ENCODE measurements around the gene RBM6.

The RBM6 gene

DNA sequence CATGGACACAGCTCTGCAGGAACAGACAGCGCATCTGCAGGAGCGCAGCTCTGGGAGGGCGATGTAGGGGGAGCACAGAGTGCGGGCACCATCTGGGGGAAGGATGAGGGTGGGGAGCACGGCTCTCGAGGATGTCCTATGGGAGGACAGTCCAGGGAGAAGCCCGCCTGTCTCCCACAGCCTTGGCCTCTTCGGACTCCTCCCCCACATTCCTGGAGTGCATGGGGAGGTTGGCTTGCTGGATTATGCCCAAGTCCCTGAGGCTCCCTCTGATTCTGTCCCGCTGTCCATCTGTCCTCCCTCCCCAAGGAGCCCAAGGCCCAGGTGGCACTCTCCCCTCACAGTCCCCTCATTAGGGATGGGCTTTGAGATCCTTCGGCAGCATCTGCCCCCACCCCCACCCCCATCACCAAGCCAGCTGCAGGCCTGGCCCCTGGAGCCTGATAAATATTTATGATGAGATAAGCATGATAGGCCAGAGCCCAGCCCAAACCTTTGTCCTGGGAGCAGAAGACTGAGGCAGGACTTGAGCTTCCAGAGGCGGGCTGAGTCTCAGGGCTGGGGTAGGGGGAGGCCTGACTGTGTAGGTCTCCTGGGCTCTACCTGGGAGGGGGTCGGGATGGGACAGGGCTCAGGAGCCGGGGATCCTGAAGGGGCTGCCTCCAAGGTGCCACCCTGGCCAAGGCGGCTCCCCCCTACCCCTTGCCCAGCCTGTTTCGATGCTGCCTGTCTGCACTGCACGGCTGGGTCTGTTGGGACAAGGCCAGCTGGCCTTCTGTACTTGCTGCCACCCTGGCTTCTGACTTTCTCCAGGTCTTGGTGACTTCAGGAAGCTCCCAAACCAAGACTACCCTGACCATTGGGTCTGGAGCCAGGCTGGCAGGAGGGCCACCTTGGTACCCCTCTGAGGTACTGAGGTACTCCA is 186.6 kb downstream of the RBM6 start:
- DNase-seq (ENCODE audit: low read depth), result no peak

All from stimulated activated CD8-positive, alpha-beta memory T cell treated with anti-CD3 and anti-CD28 coated beads, Interleukin-12 subunit alpha, Interleukin-12 subunit beta, amount 100 ng/mL, for 4 hours (primary cell).